ENCODE results near the gene ADCY3.

- TF ChIP-seq POLR2A (IDR thresholded peaks at IDR 0.05) (no peak), CTCF (IDR thresholded peaks at IDR 0.05 in 8 of 11, conservative IDR thresholded peaks at IDR 0.05 in 3 of 11) (no peak)
These were observed 41.7 kb downstream of the ADCY3 start for GRCh38 chr2:24878341-24878740.
